ENCODE results near the gene GOLGB1.

GOLGB1 gene

GRCh38 chr3:121796970-121797369 is 47.4 kb upstream of the GOLGB1 start:
- ChIA-PET CTCF (no interaction called here), POLR2A (interaction anchor here (1.1 kb wide), 1 partner anchor 9 kb away, joined by 7 read pairs; no protein-coding TSS in a partner anchor)
- peaks cover 0 to 42% of the 10 kb centered on the region in 2 experiments; a peak in 2 of 3 replicates for H3K36me3 ChIP-seq (ENCODE audit: control insufficient read depth in 2 of 2, insufficient read depth in 1 of 2, low read length in 2 of 2)
- no peak overlapping the region for H3K27ac ChIP-seq (ENCODE audit: extremely low read depth, low read depth, low read length)
- TF ChIP-seq ZNF561 (tag by site-specific recombination; IDR thresholded peaks at IDR 0.05; ENCODE audit: borderline replicate concordance) (no peak), ZNF670 (tag by site-specific recombination; IDR thresholded peaks at IDR 0.05; ENCODE audit: low read depth) (no peak), ZNF623 (tag by site-specific recombination; IDR thresholded peaks at IDR 0.05) (no peak), ZNF302 (tag by site-specific recombination; IDR thresholded peaks at IDR 0.05; ENCODE audit: low read depth) (no peak), ZNF16 (tag by site-specific recombination; IDR thresholded peaks at IDR 0.05; ENCODE audit: low read depth) (no peak)
- H3K4me1 ChIP-seq (ENCODE audit: control insufficient read depth, insufficient read depth, low read length) = no peaks in the 10 kb centered on the region
- H3K9me3 ChIP-seq (ENCODE audit: control insufficient read depth, insufficient read depth, low read depth, low read length) = no peaks in the 10 kb centered on the region
- no peak overlapping the region for H3K4me3 ChIP-seq (ENCODE audit: low read depth, low read length)

DNA sequence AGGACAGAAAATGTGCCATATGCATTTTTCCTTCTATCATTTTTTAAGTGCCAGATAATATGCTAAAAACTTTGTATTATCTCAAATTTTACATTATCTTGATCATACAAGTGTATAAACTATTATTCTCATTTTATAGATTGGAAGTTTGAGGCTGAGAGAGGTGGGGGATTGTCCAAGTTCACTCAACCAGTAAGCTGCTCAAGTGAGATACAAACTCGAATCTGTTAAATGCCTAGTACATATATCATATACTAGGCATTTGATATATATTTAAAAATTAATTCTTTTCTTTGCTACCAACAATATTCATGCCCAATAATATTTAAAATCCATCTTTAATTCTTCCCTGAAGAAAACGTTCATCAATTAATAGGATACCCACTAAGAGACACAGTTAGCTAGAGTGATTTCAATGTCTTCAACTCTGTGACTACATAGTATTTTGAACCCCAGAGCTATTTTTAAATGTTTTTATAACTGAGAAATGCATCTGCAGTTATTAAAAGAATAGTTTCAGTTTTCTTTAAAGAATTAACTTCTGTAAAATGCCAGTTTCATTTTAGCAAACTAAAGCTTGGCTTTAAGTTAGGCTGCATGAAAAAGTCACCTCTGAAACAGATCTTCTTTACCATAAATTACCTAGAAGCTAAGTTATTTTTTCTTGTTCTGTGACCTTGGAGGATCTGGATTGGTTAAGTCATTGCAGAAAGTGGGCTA is 44.9 kb upstream of the GOLGB1 start:
- ChIA-PET POLR2A (no interaction called here), CTCF (no interaction called here)
- Histone ChIP-seq H3K4me1 (ENCODE audit: control insufficient read depth, insufficient read depth, low read length) (no peaks in the 10 kb centered on the region), H3K9me3 (ENCODE audit: control insufficient read depth, insufficient read depth, low read depth, low read length) (no peaks in the 10 kb centered on the region), H3K27ac (ENCODE audit: extremely low read depth, low read depth, low read length) (no peak overlapping the region), H3K36me3 (ENCODE audit: control insufficient read depth in 2 of 2, insufficient read depth in 1 of 2, low read length in 2 of 2) (peaks cover 0 to 45% of the 10 kb centered on the region in 2 experiments; a peak in 2 of 3 replicates), H3K4me3 (ENCODE audit: low read depth, low read length) (no peak overlapping the region)
- TF ChIP-seq SP7 (tag by site-specific recombination; IDR thresholded peaks at IDR 0.05) (no peak), ZNF555 (tag by site-specific recombination; conservative IDR thresholded peaks at IDR 0.05) (no peak), ZNF202 (tag by site-specific recombination; IDR thresholded peaks at IDR 0.05; ENCODE audit: borderline replicate concordance) (no peak), ZNF777 (tag by site-specific recombination; IDR thresholded peaks at IDR 0.05; ENCODE audit: borderline replicate concordance) (no peak), ZNF175 (tag by site-specific recombination; IDR thresholded peaks at IDR 0.05) (no peak), PRDM4 (tag by site-specific recombination; IDR thresholded peaks at IDR 0.05) (no peak), OVOL3 (tag by site-specific recombination; IDR thresholded peaks at IDR 0.05) (no peak), ZFHX2 (tag by site-specific recombination; conservative IDR thresholded peaks at IDR 0.05) (no peak), ZNF785 (tag by site-specific recombination; IDR thresholded peaks at IDR 0.05) (no peak), ZNF426 (tag by site-specific recombination; IDR thresholded peaks at IDR 0.05) (no peak), KLF9 (tag by site-specific recombination; IDR thresholded peaks at IDR 0.05; ENCODE audit: low read depth) (no peak)

GRCh38 chr3:121793078-121793477 is 43.5 kb upstream of the GOLGB1 start:
- POLR2A ChIA-PET = no interaction called here
- Histone ChIP-seq H3K4me3 (ENCODE audit: low read depth, low read length) (no peak overlapping the region), H3K9me3 (ENCODE audit: control insufficient read depth, insufficient read depth, low read depth, low read length) (no peaks in the 10 kb centered on the region), H3K4me1 (ENCODE audit: control insufficient read depth, insufficient read depth, low read length) (no peaks in the 10 kb centered on the region), H3K36me3 (ENCODE audit: control insufficient read depth in 2 of 2, insufficient read depth in 1 of 2, low read length in 2 of 2) (peaks cover 3 to 50% of the 10 kb centered on the region in 2 experiments; a peak in 2 of 3 replicates), H3K27ac (ENCODE audit: extremely low read depth, low read depth, low read length) (no peak overlapping the region)
- CTCF ChIA-PET = no interaction called here
- TF ChIP-seq ZNF24 (tag by site-specific recombination; IDR thresholded peaks at IDR 0.05) (no peak), ZSCAN18 (tag by site-specific recombination; IDR thresholded peaks at IDR 0.05) (no peak), ZNF76 (tag by site-specific recombination; IDR thresholded peaks at IDR 0.05; ENCODE audit: borderline replicate concordance, low read depth) (no peak), ZNF544 (tag by site-specific recombination; IDR thresholded peaks at IDR 0.05) (no peak), ZNF302 (tag by site-specific recombination; IDR thresholded peaks at IDR 0.05; ENCODE audit: low read depth) (no peak), KLF16 (tag by site-specific recombination; IDR thresholded peaks at IDR 0.05) (no peak)
- TF ChIP-seq, protein P1, sequence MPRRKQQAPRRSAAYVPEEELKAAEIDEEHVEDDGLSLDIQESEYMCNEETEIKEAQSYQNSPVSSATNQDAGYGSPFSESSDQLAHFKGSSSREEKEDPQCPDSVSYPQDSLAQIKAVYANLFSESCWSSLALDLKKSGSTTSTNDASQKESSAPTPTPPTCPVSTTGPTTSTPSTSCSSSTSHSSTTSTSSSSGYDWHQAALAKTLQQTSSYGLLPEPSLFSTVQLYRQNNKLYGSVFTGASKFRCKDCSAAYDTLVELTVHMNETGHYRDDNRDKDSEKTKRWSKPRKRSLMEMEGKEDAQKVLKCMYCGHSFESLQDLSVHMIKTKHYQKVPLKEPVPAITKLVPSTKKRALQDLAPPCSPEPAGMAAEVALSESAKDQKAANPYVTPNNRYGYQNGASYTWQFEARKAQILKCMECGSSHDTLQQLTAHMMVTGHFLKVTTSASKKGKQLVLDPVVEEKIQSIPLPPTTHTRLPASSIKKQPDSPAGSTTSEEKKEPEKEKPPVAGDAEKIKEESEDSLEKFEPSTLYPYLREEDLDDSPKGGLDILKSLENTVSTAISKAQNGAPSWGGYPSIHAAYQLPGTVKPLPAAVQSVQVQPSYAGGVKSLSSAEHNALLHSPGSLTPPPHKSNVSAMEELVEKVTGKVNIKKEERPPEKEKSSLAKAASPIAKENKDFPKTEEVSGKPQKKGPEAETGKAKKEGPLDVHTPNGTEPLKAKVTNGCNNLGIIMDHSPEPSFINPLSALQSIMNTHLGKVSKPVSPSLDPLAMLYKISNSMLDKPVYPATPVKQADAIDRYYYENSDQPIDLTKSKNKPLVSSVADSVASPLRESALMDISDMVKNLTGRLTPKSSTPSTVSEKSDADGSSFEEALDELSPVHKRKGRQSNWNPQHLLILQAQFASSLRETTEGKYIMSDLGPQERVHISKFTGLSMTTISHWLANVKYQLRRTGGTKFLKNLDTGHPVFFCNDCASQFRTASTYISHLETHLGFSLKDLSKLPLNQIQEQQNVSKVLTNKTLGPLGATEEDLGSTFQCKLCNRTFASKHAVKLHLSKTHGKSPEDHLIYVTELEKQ (tag by site-specific recombination; IDR thresholded peaks at IDR 0.05; ENCODE audit: borderline replicate concordance) = no peak
- TF ChIP-seq, protein P2, sequence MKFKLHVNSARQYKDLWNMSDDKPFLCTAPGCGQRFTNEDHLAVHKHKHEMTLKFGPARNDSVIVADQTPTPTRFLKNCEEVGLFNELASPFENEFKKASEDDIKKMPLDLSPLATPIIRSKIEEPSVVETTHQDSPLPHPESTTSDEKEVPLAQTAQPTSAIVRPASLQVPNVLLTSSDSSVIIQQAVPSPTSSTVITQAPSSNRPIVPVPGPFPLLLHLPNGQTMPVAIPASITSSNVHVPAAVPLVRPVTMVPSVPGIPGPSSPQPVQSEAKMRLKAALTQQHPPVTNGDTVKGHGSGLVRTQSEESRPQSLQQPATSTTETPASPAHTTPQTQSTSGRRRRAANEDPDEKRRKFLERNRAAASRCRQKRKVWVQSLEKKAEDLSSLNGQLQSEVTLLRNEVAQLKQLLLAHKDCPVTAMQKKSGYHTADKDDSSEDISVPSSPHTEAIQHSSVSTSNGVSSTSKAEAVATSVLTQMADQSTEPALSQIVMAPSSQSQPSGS (tag by site-specific recombination; IDR thresholded peaks at IDR 0.05; ENCODE audit: low read depth) = no peak

Data from HEK293 (cell line).